ENCODE data around the gene RNF5.
"Not testable (repeated sequence)": the region's sequence is repeated elsewhere in the genome, so short reads cannot be mapped to it uniquely, and the experiment has no call there.

RNF5 gene

DNA sequence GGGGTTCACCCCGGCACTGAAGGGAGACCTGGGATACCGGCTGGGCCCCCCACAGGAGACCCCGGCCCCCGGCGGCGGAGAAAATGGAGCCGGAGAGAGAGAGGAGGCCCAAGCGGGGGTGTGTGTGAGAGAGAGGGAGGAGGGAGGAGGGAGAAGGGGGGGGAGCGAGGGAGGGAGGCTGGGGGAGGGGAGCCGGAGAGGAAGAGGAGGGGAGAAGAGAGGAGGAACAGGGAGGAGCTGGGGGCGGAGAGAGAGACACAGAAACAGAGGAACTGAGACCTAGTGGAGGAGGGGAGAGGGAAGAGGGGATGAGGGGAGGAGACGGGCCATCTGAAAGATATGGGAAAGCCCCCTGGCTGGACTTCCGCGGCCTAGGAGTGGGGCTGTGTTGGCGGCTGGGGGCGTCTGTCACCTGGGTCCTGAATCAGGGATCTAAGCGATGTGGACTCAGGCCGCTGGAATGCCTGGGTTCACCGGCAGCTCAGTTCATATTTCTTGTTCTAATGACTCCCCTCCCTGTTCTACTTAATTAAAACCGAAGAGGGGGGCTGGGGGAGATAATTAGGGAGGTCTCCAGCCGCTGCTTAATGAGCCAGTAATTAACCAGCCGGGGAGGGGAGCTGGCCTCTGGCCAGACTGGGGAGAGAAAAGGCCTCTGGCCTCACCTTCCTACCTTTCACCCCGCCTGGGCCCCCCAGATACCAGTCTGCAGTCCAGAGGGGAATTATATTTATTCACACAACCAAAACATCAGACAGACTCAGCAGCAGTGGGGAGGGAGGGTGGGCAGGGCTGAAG, 12.0 kb downstream of the RNF5 start, which contains the start of gene PBX2:
TSS of gene PBX2 (minus strand) at position 149 of the 798 bp plus-strand sequence. CDS start 287 bp downstream, outside the sequence.
- CTCF ChIA-PET: interaction anchor here (0.7 to 1.8 kb wide), 4 partner anchors 11 to 72 kb away, joined by 3 to 8 read pairs (median 4); no protein-coding TSS in a partner anchor
- POLR2A ChIA-PET: interaction anchor here (0.6 kb wide), 1 partner anchor 75 kb away, joined by 4 read pairs; no protein-coding TSS in a partner anchor
- TF ChIP-seq, protein P1, sequence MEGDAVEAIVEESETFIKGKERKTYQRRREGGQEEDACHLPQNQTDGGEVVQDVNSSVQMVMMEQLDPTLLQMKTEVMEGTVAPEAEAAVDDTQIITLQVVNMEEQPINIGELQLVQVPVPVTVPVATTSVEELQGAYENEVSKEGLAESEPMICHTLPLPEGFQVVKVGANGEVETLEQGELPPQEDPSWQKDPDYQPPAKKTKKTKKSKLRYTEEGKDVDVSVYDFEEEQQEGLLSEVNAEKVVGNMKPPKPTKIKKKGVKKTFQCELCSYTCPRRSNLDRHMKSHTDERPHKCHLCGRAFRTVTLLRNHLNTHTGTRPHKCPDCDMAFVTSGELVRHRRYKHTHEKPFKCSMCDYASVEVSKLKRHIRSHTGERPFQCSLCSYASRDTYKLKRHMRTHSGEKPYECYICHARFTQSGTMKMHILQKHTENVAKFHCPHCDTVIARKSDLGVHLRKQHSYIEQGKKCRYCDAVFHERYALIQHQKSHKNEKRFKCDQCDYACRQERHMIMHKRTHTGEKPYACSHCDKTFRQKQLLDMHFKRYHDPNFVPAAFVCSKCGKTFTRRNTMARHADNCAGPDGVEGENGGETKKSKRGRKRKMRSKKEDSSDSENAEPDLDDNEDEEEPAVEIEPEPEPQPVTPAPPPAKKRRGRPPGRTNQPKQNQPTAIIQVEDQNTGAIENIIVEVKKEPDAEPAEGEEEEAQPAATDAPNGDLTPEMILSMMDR (IDR thresholded peaks at IDR 0.05; ENCODE audit: insufficient read depth, low read length, missing control alignments): no peak
- DNase-seq (ENCODE audit: low read depth, low spot score): peak; percentile 67
- peak within 1 kb of the TSS; percentile 77 for H3K4me3 ChIP-seq (ENCODE audit: low read depth, low read length)

DNA sequence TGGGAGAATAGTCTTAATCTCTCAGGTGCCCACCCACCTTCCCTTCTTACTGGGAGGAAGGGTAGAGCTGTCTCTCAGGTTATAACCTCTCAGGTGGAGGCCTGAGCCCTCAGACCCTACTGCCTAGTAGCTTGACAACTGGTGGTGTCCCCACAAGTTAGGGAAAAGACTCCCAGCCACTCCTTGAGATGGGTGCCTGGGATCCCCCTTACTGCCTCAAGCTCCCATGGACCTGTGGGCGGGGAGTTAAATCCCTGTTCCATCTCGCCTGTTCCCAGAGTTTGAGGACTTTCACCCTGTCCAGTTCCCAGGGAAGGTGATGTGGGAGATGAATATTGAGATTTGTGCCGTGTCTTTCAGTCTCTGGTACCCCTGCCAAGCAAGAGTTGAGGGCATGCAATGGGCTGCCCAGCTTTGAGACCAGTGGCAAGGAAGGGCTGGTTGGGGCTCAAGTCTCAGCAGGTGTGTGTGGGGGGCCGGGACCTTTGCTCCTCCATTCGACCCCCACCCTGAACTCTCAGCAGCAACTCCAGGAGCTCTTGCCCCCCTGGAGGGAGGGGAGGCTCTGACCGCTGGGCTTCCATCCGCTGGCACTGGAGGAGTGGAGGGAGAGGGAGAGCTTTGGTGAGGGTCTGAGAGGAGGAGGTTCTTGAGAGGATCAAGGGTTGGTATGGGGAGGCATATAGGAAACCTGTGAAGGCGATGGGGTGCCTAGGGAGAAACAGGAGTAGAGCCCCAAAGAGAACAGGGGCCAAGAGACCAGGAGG, 12.9 kb downstream of the RNF5 start:
- no peak for DNase-seq (ENCODE audit: low read depth, low spot score)
- CTCF ChIA-PET: interaction anchor here (0.7 to 1.6 kb wide), 4 partner anchors 12 to 130 kb away, joined by 3 to 8 read pairs (median 3); no protein-coding TSS in a partner anchor
- TF ChIP-seq, protein P1 (IDR thresholded peaks at IDR 0.05; ENCODE audit: insufficient read depth, low read length, missing control alignments): no peak
- POLR2A ChIA-PET: interaction anchor here (0.6 kb wide), 1 partner anchor 76 kb away, joined by 4 read pairs; no protein-coding TSS in a partner anchor
- peak overlapping the region; percentile 77 for H3K4me3 ChIP-seq (ENCODE audit: low read depth, low read length)

DNA sequence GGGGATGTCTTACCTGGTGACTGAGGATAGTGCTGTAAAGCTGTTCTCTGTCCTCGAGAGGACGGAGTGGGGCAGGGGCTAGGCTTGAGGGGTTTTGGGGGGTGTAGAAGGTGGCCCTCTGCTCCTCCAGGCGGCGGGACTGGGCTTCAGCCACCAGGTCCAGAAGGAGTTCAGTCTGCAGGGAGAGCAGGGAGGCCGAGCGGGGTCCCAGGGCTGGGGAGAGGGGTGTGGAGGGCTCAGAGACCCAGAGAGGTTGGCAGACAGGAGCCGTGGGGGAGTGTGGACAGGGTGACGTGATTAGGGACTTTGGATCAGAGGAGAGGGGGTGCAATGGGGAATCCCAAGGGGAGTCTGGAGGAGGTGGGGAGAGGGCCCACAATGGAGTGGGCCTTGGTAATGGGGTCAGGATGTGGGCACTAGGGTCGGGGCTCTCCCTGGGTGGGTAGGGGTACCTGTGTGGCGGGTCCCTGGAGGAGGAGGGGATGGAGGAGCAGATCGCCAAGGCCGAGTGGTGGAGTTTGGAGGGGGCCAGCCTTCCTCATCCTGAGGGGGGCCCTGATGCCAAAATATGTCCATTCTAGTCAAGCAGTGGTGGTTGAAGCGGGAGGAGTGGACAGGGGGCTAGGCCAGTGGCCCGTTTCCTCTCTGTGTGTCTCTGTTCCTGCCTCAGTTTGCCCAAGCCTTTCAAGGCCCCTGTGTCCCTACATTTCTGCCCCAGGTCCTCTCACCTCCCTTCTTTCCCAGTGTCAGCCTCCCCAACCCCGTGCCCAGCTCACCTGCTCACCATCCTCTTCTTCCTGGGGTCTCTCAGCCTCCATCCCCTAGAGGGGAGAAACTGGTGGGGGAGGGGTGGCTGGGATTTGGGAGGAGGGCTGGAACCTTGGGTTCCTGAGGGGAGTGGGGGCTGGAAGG, 13.7 kb downstream of the RNF5 start:
- ChIA-PET CTCF (interaction anchor here (0.9 to 4.4 kb wide), 6 partner anchors 15 to 143 kb away, joined by 3 to 62 read pairs (median 4); partner anchors contain the start of gene AGPAT1), POLR2A (no interaction called here)
- H3K4me3 ChIP-seq (ENCODE audit: low read depth, low read length): no peak overlapping the region
- TF ChIP-seq, protein P1 (IDR thresholded peaks at IDR 0.05; ENCODE audit: insufficient read depth, low read length, missing control alignments): no peak
- DNase-seq (ENCODE audit: low read depth, low spot score): no peak

DNA sequence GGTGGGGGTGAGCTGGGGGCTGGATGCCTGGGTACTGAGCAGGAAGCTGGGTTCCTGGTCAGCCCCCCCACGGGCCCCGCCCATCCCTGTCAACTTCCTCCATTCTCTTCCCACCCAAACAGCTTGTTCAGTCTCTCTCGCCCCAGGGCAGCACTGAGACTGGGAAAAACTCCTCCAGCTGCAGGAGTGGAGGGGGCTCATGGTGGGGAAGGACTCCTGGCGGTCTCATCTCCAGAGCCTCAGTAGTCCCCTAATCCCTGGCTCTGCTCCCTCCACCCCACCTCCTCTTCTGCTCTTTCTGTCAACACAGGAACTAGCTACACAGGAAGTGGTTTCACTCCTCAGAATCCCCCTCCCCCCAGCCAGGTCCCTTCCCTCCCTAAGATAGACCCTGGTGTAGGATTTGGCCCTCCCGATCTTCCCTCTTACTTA, 14.4 kb downstream of the RNF5 start, which contains the start of gene GPSM3:
TSS of gene GPSM3 (minus strand) at position 36 of the 432 bp plus-strand sequence. CDS start 130 bp downstream, outside the sequence.
- TF ChIP-seq, protein P1 (IDR thresholded peaks at IDR 0.05; ENCODE audit: insufficient read depth, low read length, missing control alignments): no peak
- H3K4me3 ChIP-seq (ENCODE audit: low read depth, low read length): peak within 1 kb of the TSS; percentile 16; the same call in 1 of the 2 replicates
- CTCF ChIA-PET: interaction anchor here (0.8 to 4.4 kb wide), 6 partner anchors 16 to 145 kb away, joined by 3 to 62 read pairs (median 3); partner anchors contain the start of gene AGPAT1
- DNase-seq (ENCODE audit: low read depth, low spot score): no peak
- POLR2A ChIA-PET: interaction anchor here (1.3 kb wide), 1 partner anchor 10 kb away, joined by 3 read pairs; no protein-coding TSS in a partner anchor

DNA sequence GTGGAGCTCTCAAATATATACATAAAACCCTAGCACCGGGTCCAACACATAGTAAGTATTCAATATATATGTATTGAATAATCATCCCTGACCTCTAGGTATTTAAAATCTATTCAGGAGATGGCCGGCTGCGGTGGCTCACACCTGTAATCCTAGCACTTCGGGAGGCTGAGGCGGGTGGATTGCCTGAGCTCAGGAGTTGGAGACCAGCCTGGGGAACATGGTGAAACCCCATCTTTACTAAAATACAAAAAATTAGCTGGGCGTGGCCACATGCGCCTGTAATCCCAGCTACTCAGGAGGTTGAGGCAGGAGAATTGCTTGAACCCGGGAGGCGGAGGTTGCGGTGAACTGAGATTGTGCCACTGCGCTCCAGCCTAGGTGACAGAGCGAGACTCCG, 14.9 kb downstream of the RNF5 start:
- not testable (repeated sequence) for H3K4me3 ChIP-seq (ENCODE audit: low read depth, low read length); DNase-seq (ENCODE audit: low read depth, low spot score)
- CTCF ChIA-PET: interaction anchor here (0.8 to 4.4 kb wide), 6 partner anchors 16 to 145 kb away, joined by 3 to 62 read pairs (median 3); partner anchors contain the start of gene AGPAT1
- POLR2A ChIA-PET: interaction anchor here (1.3 kb wide), 1 partner anchor 10 kb away, joined by 3 read pairs; no protein-coding TSS in a partner anchor
